ENCODE measurements around the gene HSPA9.

DNA sequence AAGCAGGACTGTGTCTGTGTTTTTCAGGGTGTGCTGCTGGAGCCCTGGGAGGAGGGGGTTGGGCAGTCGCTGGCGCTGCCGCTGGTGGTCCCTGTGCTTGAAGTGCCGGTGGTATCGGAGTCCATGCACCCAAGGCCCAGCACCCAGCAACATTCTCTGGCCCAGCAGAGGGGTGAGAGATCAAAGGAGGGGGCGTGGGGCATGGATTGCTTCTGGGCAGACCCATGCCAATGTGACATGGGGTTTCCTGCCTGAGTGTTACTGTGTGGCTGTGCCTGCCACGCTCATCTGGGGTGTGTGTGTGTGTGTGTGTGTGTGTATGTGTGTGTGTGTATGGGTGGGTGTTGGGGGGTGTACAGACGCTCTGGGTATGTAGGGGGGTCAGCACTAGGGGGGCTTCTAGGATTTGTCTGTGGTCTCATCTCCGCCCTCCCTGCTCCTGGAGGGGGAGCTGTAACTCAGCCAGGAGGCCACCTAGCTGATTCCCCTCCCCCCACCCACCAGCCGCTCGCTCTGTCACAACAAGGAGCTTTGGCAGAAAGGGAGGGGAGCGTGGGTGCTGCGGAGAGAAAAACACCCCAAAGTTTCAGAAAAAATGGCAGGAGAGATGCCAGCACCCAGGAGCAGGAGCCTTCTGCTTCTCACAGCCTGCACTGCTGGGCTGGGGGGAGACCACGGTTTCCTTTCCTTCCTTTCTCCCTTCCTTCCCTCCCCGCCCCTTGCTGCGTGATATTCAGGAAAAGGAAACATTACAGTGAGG is 35.9 kb upstream of the HSPA9 start:
- TF ChIP-seq, protein P1, sequence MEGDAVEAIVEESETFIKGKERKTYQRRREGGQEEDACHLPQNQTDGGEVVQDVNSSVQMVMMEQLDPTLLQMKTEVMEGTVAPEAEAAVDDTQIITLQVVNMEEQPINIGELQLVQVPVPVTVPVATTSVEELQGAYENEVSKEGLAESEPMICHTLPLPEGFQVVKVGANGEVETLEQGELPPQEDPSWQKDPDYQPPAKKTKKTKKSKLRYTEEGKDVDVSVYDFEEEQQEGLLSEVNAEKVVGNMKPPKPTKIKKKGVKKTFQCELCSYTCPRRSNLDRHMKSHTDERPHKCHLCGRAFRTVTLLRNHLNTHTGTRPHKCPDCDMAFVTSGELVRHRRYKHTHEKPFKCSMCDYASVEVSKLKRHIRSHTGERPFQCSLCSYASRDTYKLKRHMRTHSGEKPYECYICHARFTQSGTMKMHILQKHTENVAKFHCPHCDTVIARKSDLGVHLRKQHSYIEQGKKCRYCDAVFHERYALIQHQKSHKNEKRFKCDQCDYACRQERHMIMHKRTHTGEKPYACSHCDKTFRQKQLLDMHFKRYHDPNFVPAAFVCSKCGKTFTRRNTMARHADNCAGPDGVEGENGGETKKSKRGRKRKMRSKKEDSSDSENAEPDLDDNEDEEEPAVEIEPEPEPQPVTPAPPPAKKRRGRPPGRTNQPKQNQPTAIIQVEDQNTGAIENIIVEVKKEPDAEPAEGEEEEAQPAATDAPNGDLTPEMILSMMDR (IDR thresholded peaks at IDR 0.05), result no peak
- no peak for TF ChIP-seq EZH2 (IDR thresholded peaks at IDR 0.05; ENCODE audit: borderline replicate concordance, insufficient read depth, low read depth, low read length, poor library complexity, severe bottlenecking)
